Nephron progenitor cell (in vitro differentiated cells): Measurements from ENCODE around the gene ZNF747.

Experiments
- DNase-seq: peaks from one replicate; pipeline ENCODE4 v3.0.0; 2021
- H3K27ac Mint-ChIP-seq: 2 replicates; pipeline ENCODE4 v1.8.0; 2021; ENCODE audit warnings: mild to moderate bottlenecking, moderate library complexity, mixed read lengths
- H3K27me3 Mint-ChIP-seq: 2 replicates; pipeline ENCODE4 v1.8.0; 2021; ENCODE audit warnings: mild to moderate bottlenecking, low read depth, mixed read lengths; ENCODE audit not compliant: poor library complexity
- H3K36me3 Mint-ChIP-seq: 2 replicates; pipeline ENCODE4 v1.8.0; 2021; ENCODE audit warnings: low read depth, mixed read lengths
- H3K4me1 Mint-ChIP-seq: 2 replicates; pipeline ENCODE4 v1.8.0; 2021; ENCODE audit warnings: mixed read lengths
- H3K4me3 Mint-ChIP-seq: 2 replicates; pipeline ENCODE4 v1.8.0; 2021; ENCODE audit warnings: mild to moderate bottlenecking, moderate library complexity, mixed read lengths
- H3K9me3 Mint-ChIP-seq: 2 replicates; pipeline ENCODE4 v1.8.0; 2021; ENCODE audit warnings: mild to moderate bottlenecking, moderate library complexity, mixed read lengths
- TF ChIP-seq, protein P1 (sequence below): fragments of 200-600 bp; sonication (generic); IDR thresholded peaks from 2 replicates; pipeline ENCODE4 v1.5.0; 2021; ENCODE audit warnings: antibody characterized with exemption

The ZNF747 gene

GRCh38 chr16:30566531-30566930 lies 31.9 kb upstream of the ZNF747 start:
- H3K9me3 Mint-ChIP-seq = no peaks in the 10 kb centered on the region
- no peak for DNase-seq
- TF ChIP-seq, protein P1, sequence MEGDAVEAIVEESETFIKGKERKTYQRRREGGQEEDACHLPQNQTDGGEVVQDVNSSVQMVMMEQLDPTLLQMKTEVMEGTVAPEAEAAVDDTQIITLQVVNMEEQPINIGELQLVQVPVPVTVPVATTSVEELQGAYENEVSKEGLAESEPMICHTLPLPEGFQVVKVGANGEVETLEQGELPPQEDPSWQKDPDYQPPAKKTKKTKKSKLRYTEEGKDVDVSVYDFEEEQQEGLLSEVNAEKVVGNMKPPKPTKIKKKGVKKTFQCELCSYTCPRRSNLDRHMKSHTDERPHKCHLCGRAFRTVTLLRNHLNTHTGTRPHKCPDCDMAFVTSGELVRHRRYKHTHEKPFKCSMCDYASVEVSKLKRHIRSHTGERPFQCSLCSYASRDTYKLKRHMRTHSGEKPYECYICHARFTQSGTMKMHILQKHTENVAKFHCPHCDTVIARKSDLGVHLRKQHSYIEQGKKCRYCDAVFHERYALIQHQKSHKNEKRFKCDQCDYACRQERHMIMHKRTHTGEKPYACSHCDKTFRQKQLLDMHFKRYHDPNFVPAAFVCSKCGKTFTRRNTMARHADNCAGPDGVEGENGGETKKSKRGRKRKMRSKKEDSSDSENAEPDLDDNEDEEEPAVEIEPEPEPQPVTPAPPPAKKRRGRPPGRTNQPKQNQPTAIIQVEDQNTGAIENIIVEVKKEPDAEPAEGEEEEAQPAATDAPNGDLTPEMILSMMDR = no peak
- H3K27me3 Mint-ChIP-seq = peaks cover 13% of the 10 kb centered on the region
- H3K27ac Mint-ChIP-seq = peak overlapping the region; percentile 68
- H3K4me3 Mint-ChIP-seq = no peak overlapping the region
- peaks cover 31% of the 10 kb centered on the region for H3K4me1 Mint-ChIP-seq
- H3K36me3 Mint-ChIP-seq = no peaks in the 10 kb centered on the region

DNA sequence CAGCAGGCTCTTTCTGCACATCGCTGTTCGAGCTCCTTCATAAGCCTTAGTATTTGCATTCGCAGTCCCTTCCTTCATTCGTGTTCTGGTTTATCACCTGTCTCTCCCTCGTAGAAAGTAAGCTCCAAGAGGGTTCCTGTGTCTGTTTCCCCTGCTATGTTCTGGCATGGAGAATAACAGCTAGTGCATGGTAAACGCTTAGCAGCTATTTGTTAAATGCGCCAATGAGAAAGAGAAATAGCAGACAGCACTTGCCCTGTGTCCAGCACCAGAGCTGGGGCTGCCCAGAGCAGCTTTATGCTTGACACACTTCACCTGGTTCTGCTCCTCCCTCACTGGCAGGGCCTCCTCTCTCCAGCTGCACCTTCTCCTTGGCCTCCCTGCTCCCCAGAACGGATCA lies 31.3 kb upstream of the ZNF747 start:
- H3K9me3 Mint-ChIP-seq = no peaks in the 10 kb centered on the region
- H3K36me3 Mint-ChIP-seq = no peaks in the 10 kb centered on the region
- TF ChIP-seq, protein P1 = no peak
- peaks cover 34% of the 10 kb centered on the region for H3K4me1 Mint-ChIP-seq
- DNase-seq = no peak
- H3K27ac Mint-ChIP-seq = peak overlapping the region; percentile 55
- peaks cover 19% of the 10 kb centered on the region for H3K27me3 Mint-ChIP-seq
- no peak overlapping the region for H3K4me3 Mint-ChIP-seq

- no peaks in the 10 kb centered on the region for H3K36me3 Mint-ChIP-seq
These were observed 30.9 kb upstream of the ZNF747 start for GRCh38 chr16:30565526-30565925.

GRCh38 chr16:30562021-30562420 lies 27.4 kb upstream of the ZNF747 start:
- Mint-ChIP-seq H3K9me3 (no peaks in the 10 kb centered on the region), H3K27me3 (peaks cover 27% of the 10 kb centered on the region), H3K4me3 (no peak overlapping the region), H3K4me1 (peaks cover 42% of the 10 kb centered on the region), H3K27ac (no peak overlapping the region), H3K36me3 (no peaks in the 10 kb centered on the region)
- TF ChIP-seq, protein P1 = no peak
- DNase-seq = no peak

More at GRCh38 chr16:30565526-30565925, 30.9 kb upstream of the ZNF747 start:
- Mint-ChIP-seq H3K27ac (no peak overlapping the region), H3K4me3 (no peak overlapping the region), H3K9me3 (no peaks in the 10 kb centered on the region), H3K27me3 (peaks cover 22% of the 10 kb centered on the region), H3K4me1 (peaks cover 32% of the 10 kb centered on the region)
- TF ChIP-seq, protein P1 = no peak
- DNase-seq = no peak

GRCh38 chr16:30561089-30561816 lies 26.6 kb upstream of the ZNF747 start:
- DNase-seq = no peak
- Mint-ChIP-seq H3K4me3 (peak overlapping the region; percentile 48), H3K27ac (peak overlapping the region; percentile 89)

More at GRCh38 chr16:30561089-30561816, 26.6 kb upstream of the ZNF747 start:
- Mint-ChIP-seq H3K9me3 (no peaks in the 10 kb centered on the region), H3K36me3 (peaks cover 2% of the 10 kb centered on the region), H3K27me3 (peaks cover 21% of the 10 kb centered on the region), H3K4me1 (peaks cover 43% of the 10 kb centered on the region)
- TF ChIP-seq, protein P1 = no peak
